HG03066 (cell line): ENCODE results near the gene PHKG2.

ENCODE experiments used
- ATAC-seq: cut with Tn5 transposase; IDR thresholded peaks from one replicate; pipeline ENCODE4 v1.9.1; 2021; ENCODE audit warnings: low read depth; ENCODE audit not compliant: unreplicated experiment

The PHKG2 gene

GRCh38 chr16:30725418-30725792 is 22.8 kb upstream of the PHKG2 start:
- ATAC-seq, result no peak

- no peak for ATAC-seq
These were observed 19.9 kb upstream of the PHKG2 start for GRCh38 chr16:30728321-30728720.

- ATAC-seq, result no peak
These were observed 19.1 kb upstream of the PHKG2 start for GRCh38 chr16:30728899-30729672.

- no peak for ATAC-seq
These were observed 16.8 kb upstream of the PHKG2 start for GRCh38 chr16:30731411-30731810.

GRCh38 chr16:30736995-30737793 is 11.0 kb upstream of the PHKG2 start:
- ATAC-seq, result no peak

- no peak for ATAC-seq
These were observed 10.2 kb upstream of the PHKG2 start for GRCh38 chr16:30737794-30738648.

GRCh38 chr16:30738984-30739951 is 9.0 kb upstream of the PHKG2 start:
- no peak for ATAC-seq

GRCh38 chr16:30740364-30741251 is 7.6 kb upstream of the PHKG2 start:
- ATAC-seq, result no peak

- no peak for ATAC-seq
These were observed 6.7 kb upstream of the PHKG2 start for GRCh38 chr16:30741461-30741914.

- ATAC-seq, result no peak
These were observed 4.5 kb upstream of the PHKG2 start for GRCh38 chr16:30743716-30744115.

- no peak for ATAC-seq
These were observed 4.0 kb upstream of the PHKG2 start for GRCh38 chr16:30744183-30744582.

GRCh38 chr16:30745082-30745481 is 3.1 kb upstream of the PHKG2 start:
- ATAC-seq, result no peak

- ATAC-seq, result no peak
These were observed 1.5 kb upstream of the PHKG2 start for GRCh38 chr16:30746638-30747175.

GRCh38 chr16:30747331-30747730 is 894 bp upstream of the PHKG2 start:
- no peak for ATAC-seq

GRCh38 chr16:30748634-30749445 is 615 bp downstream of the PHKG2 start:
- ATAC-seq, result peak; percentile 26

GRCh38 chr16:30750201-30750600 is 2.0 kb downstream of the PHKG2 start:
- no peak for ATAC-seq

GRCh38 chr16:30750876-30751465 is 2.7 kb downstream of the PHKG2 start:
- no peak for ATAC-seq
